Measurements from ENCODE around the gene XIRP2.
A peak's percentile ranks its signal among the peaks of the same experiment; 100 is the strongest.
"Not testable (repeated sequence)": the region's sequence is repeated elsewhere in the genome, so short reads cannot be mapped to it uniquely, and the experiment has no call there.

The XIRP2 gene

DNA sequence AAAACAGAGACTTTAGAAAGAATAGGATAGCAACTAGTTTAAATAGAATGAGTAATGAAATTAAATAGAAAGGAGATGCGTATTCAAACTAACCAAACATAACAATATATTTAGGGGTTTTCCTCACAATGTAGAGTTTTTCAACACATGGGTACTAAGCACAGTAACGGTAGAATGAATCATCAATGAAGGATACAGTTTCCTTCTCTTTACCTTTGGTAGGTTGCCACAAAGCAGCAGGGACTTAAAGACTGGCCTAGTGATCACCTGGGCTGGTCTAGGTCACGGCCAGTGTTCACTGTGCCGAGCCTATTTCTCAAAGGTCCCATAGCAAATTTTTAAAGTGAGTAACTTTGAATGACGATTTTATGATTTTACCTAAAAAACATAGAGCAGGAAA is 311.7 kb downstream of the XIRP2 start:
- DNase-seq = no peak

DNA sequence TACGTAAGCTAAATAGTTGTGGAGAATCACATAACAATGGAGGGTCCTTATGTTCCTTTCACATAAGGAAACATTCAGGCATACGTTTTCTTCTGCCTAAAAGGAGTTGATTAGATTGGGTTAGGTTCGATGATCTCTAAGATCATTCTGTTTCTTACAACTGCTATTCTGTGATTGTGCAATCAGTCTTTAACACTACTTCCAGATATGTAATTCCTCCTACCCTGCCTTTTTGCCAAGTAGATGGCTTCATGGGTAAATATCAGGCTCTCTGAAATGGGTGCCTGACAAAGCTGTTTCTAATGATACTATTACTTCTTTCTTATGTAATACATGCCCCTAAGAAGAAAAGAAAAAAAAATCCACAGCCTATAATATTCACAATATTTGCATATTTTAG is 321.5 kb downstream of the XIRP2 start:
- no peak for DNase-seq

DNA sequence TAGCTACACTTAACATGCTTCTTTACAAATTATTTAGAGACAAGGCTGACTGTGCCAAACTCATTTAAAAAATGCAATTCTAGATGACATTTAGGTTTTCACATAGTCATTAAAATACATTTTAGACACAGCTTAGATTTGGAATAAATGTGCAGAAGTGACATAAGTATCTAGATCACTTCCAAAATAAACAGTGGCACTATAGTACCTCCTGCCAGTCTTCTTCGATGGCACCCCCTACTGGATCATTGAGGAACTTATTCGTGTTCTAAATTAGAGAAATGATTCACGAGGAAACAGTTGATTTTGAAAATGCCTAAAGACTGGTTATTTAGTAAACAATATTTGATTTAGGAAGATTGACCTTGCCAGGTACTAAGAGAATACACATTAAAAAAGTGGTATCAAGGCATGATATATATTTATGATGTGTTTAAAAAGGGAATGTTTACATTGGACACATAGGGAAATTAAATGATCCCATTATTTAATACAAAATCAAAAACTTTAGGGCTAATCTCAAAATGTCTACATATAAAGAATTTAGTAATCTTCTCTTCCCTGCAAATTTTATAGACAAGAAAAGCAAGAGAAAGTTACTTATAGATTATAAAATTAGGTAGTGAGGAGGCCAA is 323.9 kb downstream of the XIRP2 start:
- DNase-seq = peak; percentile 49

- no peak for DNase-seq
Measured at GRCh38 chr2:167215595-167215994, 327.3 kb downstream of the XIRP2 start.

DNA sequence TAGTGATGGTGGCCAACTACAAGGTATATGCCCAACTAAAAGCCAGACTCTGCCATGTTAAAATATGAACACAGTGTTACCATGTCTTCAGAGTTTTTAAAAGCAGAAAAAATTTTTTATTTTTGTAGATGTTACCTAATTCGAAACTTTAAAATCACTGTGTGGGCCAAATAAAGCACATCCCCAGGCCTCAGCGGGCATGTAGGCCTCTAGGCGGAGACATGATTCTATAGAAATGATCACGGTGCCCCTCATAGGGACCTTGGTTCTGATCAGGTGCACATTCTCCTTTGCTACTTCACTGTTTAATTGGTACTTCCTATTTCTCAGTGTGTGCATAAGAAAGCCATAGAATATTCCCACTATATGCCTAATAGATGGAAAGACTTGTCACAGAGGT is 349.2 kb downstream of the XIRP2 start:
- no peak for DNase-seq

- no peak for DNase-seq
Measured at GRCh38 chr2:167240671-167241070, 352.4 kb downstream of the XIRP2 start.

- DNase-seq = no peak
Measured at GRCh38 chr2:167249197-167249596, 360.9 kb downstream of the XIRP2 start.

GRCh38 chr2:167253025-167253424 is 364.7 kb downstream of the XIRP2 start:
- DNase-seq = no peak

DNA sequence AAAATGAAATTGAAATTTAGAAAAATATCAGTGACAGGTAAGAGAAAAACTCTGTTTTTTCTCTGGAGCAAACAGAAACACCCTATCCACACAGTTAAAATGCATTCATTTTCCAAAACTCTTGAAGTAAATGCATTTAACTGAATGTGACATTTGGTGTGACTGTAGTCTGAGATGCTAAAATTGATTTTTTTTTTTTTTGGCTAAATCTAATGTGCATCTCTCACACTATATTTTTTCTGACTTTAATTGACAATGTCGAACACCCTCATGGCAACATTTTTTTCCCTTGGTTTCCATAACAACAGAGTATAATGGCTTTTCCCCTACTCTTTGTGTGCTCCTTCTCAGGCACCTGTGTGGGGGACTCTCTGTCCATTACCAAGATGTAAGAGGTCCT is 366.4 kb downstream of the XIRP2 start:
- DNase-seq = no peak

- DNase-seq = no peak
Measured at GRCh38 chr2:167258712-167259111, 370.4 kb downstream of the XIRP2 start.

- DNase-seq = peak; percentile 15
Measured at GRCh38 chr2:167264380-167264779, 376.1 kb downstream of the XIRP2 start.

GRCh38 chr2:167265004-167265403 is 376.7 kb downstream of the XIRP2 start:
- DNase-seq = no peak

DNA sequence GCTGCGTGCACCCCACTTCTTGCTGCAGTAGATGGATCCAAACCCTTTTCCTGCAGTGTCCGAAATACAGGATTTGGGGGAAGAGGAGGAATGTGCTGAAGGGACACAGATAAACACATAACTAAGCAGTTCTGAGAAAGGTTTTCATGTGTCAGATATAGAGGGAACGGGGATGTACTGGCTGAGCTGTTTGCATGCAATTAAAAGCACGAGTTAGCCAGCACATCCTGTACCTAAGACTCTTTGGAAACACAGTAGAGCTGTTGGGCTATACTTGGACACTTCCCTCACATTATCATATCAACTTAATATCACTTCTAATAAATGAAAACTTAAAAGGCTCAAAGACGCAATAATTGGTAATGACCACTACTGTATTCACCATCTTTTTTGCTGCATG is 377.4 kb downstream of the XIRP2 start:
- no peak for DNase-seq

GRCh38 chr2:167268245-167268644 is 380.0 kb downstream of the XIRP2 start:
- not testable (repeated sequence) for DNase-seq

GRCh38 chr2:167271932-167272331 is 383.7 kb downstream of the XIRP2 start:
- DNase-seq = no peak

DNA sequence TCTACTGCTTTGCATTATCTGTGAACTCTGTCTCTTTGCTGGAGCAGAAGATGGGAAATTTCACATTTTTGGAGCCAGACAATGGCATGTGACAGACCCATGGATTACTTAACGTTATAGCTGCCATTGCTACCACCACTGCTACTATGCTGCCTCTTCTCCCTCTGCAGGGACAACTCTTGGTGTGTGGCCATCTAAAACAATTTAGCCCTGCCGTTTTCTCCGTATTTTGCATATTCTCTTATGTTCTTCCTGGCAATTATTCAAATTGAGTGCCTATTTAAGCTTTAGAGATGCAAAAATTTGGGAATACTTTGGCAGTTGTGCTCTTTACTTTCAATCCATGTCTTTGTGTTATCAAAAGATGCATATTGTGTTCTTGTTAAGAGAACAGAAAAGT is 386.8 kb downstream of the XIRP2 start:
- no peak for DNase-seq

- no peak for DNase-seq
Measured at GRCh38 chr2:167279810-167280209, 391.5 kb downstream of the XIRP2 start.

DNA sequence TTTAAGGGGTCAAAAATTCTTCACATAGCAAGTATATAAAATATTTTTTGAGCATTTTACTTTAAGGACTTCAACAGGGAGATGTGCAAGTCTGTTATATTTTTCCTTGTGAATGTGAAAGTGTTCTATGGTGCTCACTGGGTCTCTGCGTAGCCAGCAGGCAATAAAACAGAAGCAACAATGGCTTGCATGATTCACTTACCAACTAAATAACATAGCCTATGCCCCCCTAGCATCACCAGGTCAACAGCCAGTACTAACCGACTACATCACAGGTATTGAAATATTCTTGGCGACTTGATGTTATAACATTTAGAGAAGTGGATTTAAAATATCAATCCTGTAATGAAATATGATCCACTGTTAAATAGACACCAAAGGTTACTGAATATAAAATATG is 398.9 kb downstream of the XIRP2 start:
- no peak for DNase-seq

DNA sequence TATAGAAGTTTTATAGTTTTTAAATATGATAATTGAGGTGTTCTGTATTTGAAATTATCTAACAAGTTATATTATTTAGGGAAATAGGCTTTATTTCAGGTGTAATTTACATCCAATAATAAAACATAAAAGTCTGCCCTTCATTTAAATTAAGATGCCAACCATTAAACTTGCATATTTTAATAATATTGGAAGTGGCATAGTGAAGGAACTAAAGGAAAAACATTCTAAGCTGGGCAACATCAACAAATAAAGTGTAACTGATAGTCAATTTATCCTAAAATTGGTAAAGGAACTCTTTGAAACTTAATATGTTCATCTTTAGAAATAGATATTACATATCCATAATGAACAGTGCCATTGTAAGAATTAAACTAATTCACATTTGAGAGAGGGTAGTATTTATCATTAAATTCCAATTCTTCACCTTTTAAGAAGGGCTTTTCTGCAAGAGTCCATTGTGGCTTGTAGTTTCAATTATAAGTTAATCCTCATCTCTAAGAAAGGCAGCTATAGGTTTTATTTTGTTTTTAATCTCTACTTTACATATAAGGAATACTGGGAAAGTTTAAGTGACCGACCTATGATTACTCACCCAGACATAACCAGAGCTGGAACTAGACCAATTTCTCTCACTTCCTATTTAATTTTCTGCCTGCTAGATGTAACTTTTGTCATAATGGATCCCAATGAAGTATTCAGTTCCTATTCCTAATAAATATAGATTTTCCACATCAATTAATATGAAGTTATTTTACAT is 401.6 kb downstream of the XIRP2 start:
- DNase-seq = no peak

- DNase-seq = peak; percentile 93
Measured at GRCh38 chr2:167292430-167293171, 404.3 kb downstream of the XIRP2 start, which contains the start of gene B3GALT1. B3GALT1 (plus strand) TSS chr2:167293001.

DNA sequence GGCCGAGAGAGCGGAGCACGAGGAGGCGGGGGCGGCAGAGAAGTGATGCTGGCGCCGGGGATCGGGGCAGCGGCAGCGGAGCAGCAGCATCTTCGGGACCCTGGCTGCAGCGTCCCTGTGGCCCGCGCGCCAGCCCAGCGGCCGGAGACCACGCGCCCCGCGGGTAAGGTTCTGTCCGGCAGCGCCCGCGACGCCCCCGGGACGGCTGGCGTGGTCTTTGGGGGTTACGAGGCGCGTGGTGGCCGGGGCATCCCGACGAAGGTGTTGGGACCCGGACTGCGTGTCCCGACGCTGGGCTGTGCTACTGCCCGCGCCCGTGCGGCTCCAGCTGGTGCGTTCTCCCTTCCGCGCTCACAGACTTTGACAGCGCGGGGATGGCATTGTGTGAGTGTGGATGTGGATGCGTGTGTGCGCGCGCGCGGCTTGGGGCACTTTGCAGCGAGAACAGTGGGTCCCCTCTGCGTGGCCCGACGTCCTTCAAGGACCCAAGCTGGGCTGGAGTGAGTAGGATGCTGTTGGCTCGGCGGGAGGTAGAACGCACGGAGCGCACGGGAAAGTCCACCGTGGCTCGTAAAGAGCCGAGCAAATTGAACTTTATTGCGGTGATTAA is 405.0 kb downstream of the XIRP2 start:
- DNase-seq = peak; percentile 56

DNA sequence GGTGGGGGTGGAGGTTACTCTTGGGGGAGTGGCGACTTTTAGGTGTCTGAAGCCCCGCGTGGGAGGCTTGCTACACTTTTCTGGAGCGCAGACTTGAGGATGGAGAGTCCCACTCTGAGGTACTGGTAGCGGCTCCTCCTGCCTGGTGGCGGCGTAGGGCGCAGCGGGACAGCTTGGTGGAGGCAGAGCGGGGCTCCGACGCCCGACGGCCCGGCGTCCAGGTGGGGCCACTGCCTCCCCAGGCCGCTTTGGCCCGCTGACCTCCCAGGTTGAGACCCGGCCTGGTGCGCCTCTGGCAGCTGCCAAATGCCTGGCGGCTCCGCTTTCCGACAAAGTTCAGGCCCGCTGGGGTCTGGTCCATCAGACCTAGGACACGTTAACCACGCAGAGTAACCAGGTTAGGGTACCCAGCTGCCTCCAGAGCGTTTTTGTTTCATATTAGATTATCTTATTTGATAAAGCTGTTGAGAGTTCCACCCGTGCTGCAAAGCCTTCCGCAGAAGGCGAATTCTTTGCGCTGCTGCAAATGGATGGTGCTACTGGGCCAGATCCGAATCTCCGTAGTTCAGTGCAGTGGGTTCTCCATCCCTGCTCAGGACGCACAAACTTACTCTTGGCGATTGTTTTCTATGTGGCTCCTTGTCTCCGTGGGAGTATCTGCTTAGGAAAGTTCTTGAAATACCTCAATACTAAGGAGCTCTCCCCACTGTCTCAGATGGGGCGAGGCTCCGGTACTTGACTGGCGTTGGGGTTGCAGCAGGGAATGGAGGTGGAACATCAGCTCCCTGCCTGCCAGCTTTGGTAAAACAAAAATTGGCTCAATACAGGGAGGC is 405.9 kb downstream of the XIRP2 start:
- DNase-seq = no peak

DNA sequence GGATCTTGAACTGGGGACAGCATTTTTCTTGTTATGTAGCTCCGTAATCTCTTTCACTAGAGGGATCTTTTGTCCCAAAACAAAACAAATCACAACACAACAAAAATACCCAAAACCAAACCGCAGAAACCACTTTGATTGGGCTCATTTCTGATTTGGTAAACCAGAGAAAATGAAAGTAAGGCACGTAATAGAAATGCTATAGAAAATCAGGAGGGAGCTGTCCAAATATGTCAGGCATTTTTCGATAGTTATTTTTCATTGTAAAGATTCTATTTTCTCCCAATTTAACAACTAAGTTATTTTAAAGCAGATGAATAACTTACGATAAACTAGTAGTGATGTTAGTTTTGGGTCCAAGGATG is 406.5 kb downstream of the XIRP2 start:
- DNase-seq = no peak

All from NCI-H345 (cell line).